ENCODE data around the gene NTRK3.

DNA sequence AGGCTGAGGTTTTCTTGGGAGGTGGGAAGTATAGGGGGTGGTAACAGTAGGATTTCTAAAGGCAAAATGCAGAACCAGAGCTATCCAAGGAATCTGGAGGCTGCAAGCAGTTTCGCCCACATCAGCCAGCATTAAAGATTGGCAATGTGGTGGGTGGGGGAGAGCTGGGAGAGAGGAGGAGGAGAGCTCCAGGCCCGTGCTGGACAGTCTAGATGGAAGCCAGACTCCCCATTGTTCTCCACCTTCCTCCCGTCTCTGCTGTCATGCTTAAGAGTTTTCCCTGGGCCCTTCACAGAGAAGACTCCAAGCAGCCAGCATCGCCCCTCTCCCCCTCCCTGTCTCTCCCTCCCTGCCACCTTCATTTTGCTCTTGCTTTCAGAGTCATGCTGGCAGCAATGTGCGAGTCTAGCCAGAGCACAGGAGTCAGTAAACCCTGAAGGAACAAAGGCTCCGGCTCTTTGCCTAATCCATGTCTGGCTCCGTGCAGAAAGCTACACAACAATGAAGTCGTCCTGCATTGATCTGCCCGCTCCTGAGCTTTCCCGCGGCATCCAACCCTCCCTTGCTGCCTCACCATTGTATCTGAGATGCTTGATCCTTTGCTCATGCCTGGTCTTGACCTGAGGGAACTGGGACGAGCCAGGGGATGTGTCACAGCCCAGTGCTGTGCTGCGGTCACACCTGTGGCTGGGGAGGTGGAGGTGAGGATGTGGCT lies 282.9 kb downstream of the NTRK3 start:
- TF ChIP-seq, protein P1, sequence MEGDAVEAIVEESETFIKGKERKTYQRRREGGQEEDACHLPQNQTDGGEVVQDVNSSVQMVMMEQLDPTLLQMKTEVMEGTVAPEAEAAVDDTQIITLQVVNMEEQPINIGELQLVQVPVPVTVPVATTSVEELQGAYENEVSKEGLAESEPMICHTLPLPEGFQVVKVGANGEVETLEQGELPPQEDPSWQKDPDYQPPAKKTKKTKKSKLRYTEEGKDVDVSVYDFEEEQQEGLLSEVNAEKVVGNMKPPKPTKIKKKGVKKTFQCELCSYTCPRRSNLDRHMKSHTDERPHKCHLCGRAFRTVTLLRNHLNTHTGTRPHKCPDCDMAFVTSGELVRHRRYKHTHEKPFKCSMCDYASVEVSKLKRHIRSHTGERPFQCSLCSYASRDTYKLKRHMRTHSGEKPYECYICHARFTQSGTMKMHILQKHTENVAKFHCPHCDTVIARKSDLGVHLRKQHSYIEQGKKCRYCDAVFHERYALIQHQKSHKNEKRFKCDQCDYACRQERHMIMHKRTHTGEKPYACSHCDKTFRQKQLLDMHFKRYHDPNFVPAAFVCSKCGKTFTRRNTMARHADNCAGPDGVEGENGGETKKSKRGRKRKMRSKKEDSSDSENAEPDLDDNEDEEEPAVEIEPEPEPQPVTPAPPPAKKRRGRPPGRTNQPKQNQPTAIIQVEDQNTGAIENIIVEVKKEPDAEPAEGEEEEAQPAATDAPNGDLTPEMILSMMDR (IDR thresholded peaks at IDR 0.05) = no peak
- no peak for TF ChIP-seq POLR2A (IDR thresholded peaks at IDR 0.05)
- TF ChIP-seq POLR2AphosphoS5 (IDR thresholded peaks at IDR 0.05) = peak; percentile 19

Measured in prostate gland (tissue), 2 donors.